CD4-positive, CD25-positive, alpha-beta regulatory T cell (primary cell): ENCODE results near the gene GABRR3. TPM values are rescaled to one million over a fixed set of nuclear protein-coding genes. Genes with fewer than 3 reads are reported as not detected.
A peak's percentile ranks its signal among the peaks of the same experiment; 100 is the strongest.

Experiments
- ATAC-seq, 2 donors: fragments of 150-1000 bp; cut with Tn5 transposase; one replicate each; pipeline ENCODE4 v1.10.0; 2021; ENCODE audit warnings: low read depth in 2 of 2, moderate number of reproducible peaks in 2 of 2, moderate library complexity in 1 of 2
- DNase-seq, 3 donors: peaks; one replicate each; pipeline versions ENCODE4 v3.0.0 to v3.0.0-alpha.2; 2012 to 2022; ENCODE audit warnings: mixed read lengths in 1 of 3
- H3K27ac ChIP-seq: one replicate; pipeline ENCODE4 v1.7.0; 2013; ENCODE audit warnings: mild to moderate bottlenecking, low read length; ENCODE audit not compliant: insufficient read depth, poor library complexity, severe bottlenecking
- H3K27me3 ChIP-seq: one replicate; pipeline ENCODE4 v1.7.0; 2013; ENCODE audit warnings: low read length; ENCODE audit not compliant: control insufficient read depth, insufficient read depth
- H3K36me3 ChIP-seq: one replicate; pipeline ENCODE4 v1.7.0; 2013; ENCODE audit warnings: mild to moderate bottlenecking, low read length, moderate library complexity; ENCODE audit not compliant: control insufficient read depth, insufficient read depth
- H3K4me1 ChIP-seq: 2 replicates; pipeline ENCODE4 v1.7.0; 2013; ENCODE audit warnings: mild to moderate bottlenecking, low read length; ENCODE audit not compliant: insufficient read depth, control insufficient read depth, poor library complexity, severe bottlenecking
- H3K4me3 ChIP-seq: one replicate; pipeline ENCODE4 v1.7.0; 2013; ENCODE audit warnings: low read depth, mild to moderate bottlenecking, low read length, moderate library complexity
- H3K9me3 ChIP-seq, 2 experiments: 1 replicate in 1 of 2; 2 replicates in 1 of 2; pipeline ENCODE4 v1.7.0; 2013; ENCODE audit warnings: low read length in 2 of 2, mild to moderate bottlenecking in 1 of 2, moderate library complexity in 1 of 2; ENCODE audit not compliant: control insufficient read depth in 2 of 2
- H3K27ac Mint-ChIP-seq, 3 donors: one replicate each; pipeline ENCODE4 v1.8.0; 2020 to 2022; ENCODE audit warnings: mild to moderate bottlenecking in 3 of 3, mixed read lengths in 3 of 3, moderate library complexity in 2 of 3
- H3K27me3 Mint-ChIP-seq: one replicate; pipeline ENCODE4 v1.8.0; 2022; ENCODE audit warnings: mild to moderate bottlenecking, mixed read lengths
- H3K36me3 Mint-ChIP-seq: one replicate; pipeline ENCODE4 v1.8.0; 2020; ENCODE audit warnings: mixed read lengths
- H3K4me1 Mint-ChIP-seq, 4 donors: one replicate each; pipeline ENCODE4 v1.8.0; 2020 to 2022; ENCODE audit warnings: mixed read lengths in 4 of 4, mild to moderate bottlenecking in 1 of 4
- H3K4me3 Mint-ChIP-seq, 4 donors: one replicate each; pipeline ENCODE4 v1.8.0; 2020 to 2022; ENCODE audit warnings: mild to moderate bottlenecking in 4 of 4, mixed read lengths in 4 of 4, moderate library complexity in 3 of 4
- H3K9me3 Mint-ChIP-seq, 7 donors: one replicate each; pipeline ENCODE4 v1.8.0; 2020 to 2022; ENCODE audit warnings: mixed read lengths in 7 of 7, mild to moderate bottlenecking in 3 of 7, moderate library complexity in 2 of 7
- polyA plus RNA-seq, 4 donors: library from polyadenylated mRNA; unstranded; fragments of 300-500 nt; fragmentation: Illumina TruSeq; gene quantifications; one replicate each; pipeline ENCODE4 v1.2.3, GENCODE V29; 2021
- total RNA-seq: library from RNA; stranded (reverse); gene quantifications from one replicate; pipeline ENCODE4 v1.2.3, GENCODE V29; 2022

Gene GABRR3
- total and polyA plus RNA-seq, 5 donors from 2014 or later: not detected

DNA sequence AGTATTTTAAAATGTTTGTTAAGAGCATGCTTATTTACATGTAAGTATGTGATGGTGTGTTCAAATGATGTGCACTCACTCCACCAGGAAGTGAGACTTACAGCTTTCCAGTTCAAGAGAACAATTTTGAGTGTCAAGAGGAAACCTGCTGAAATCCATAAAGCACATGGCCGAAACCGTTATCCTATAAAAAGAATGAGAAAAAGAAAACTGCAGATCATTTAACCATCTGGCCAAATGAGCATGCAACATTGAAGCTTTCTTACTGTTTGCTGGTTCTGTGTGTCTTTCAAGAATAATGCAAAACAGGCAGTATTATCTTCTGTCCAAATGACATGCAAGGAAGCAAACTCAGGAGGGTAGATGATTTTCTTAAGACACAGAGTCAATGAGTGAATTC, 26.3 kb downstream of the GABRR3 start:
- H3K27me3 ChIP-seq: peaks cover 3% of the 10 kb centered on the region
- no peaks in the 10 kb centered on the region for H3K9me3 ChIP-seq
- peaks cover 12% of the 10 kb centered on the region for H3K27me3 Mint-ChIP-seq
- peaks cover 0 to 5% (median 0%) of the 10 kb centered on the region in 7 donors for H3K9me3 Mint-ChIP-seq
- H3K4me3 ChIP-seq: no peak overlapping the region
- H3K36me3 ChIP-seq: no peaks in the 10 kb centered on the region
- no peak for DNase-seq
- H3K4me3 Mint-ChIP-seq: no peak overlapping the region
- no peaks in the 10 kb centered on the region for H3K4me1 ChIP-seq
- H3K27ac ChIP-seq: no peak overlapping the region
- H3K27ac Mint-ChIP-seq: peak overlapping the region in 1 of 3 donors; percentile 15
- no peaks in the 10 kb centered on the region for H3K36me3 Mint-ChIP-seq
- ATAC-seq: no peak
- peaks cover 0 to 20% (median 13%) of the 10 kb centered on the region in 4 donors for H3K4me1 Mint-ChIP-seq

- Mint-ChIP-seq H3K27ac (no peak overlapping the region), H3K4me1 (peaks cover 4 to 28% (median 18%) of the 10 kb centered on the region in 4 donors), H3K36me3 (no peaks in the 10 kb centered on the region), H3K27me3 (no peaks in the 10 kb centered on the region), H3K4me3 (no peak overlapping the region), H3K9me3 (no peaks in the 10 kb centered on the region)
- H3K4me3 ChIP-seq: no peak overlapping the region
- ATAC-seq (no peak), DNase-seq (no peak)
- no peaks in the 10 kb centered on the region for H3K36me3 ChIP-seq
- H3K9me3 ChIP-seq: no peaks in the 10 kb centered on the region
- H3K27ac ChIP-seq: no peak overlapping the region
- H3K4me1 ChIP-seq: no peaks in the 10 kb centered on the region
- H3K27me3 ChIP-seq: no peaks in the 10 kb centered on the region
Observed at GRCh38 chr3:98005438-98005837, 29.7 kb downstream of the GABRR3 start.

DNA sequence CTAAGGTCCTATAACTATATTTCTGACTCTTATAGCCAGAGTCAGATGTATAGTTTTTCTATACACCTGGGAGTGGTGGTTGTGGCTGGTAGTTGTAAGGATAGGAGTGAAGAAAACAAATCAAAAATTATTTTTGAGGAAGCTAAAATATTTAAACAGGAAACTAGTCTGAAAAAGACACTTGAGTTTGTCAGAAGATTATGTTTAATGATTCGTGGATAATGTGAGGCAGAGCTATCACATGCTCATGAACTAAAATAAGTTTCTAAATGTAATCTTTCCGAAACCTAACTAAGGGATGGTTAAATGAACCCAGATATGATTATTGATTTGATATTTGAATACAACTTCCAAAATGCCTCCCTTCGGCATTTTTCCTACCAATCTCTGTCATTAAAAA, 30.4 kb downstream of the GABRR3 start:
- H3K27ac ChIP-seq: no peak overlapping the region
- no peaks in the 10 kb centered on the region for H3K27me3 ChIP-seq
- no peak overlapping the region for H3K27ac Mint-ChIP-seq
- DNase-seq: no peak
- no peaks in the 10 kb centered on the region for H3K36me3 Mint-ChIP-seq
- H3K27me3 Mint-ChIP-seq: no peaks in the 10 kb centered on the region
- H3K4me1 Mint-ChIP-seq: peaks cover 4 to 28% (median 18%) of the 10 kb centered on the region in 4 donors
- no peaks in the 10 kb centered on the region for H3K9me3 ChIP-seq
- no peaks in the 10 kb centered on the region for H3K9me3 Mint-ChIP-seq
- no peaks in the 10 kb centered on the region for H3K4me1 ChIP-seq
- no peak overlapping the region for H3K4me3 ChIP-seq
- no peak for ATAC-seq
- H3K4me3 Mint-ChIP-seq: no peak overlapping the region
- H3K36me3 ChIP-seq: no peaks in the 10 kb centered on the region

GRCh38 chr3:98003306-98003969, 31.7 kb downstream of the GABRR3 start:
- ATAC-seq: no peak
- Mint-ChIP-seq H3K27me3 (no peaks in the 10 kb centered on the region), H3K4me1 (peaks cover 4 to 23% (median 18%) of the 10 kb centered on the region in 4 donors), H3K9me3 (no peaks in the 10 kb centered on the region), H3K36me3 (no peaks in the 10 kb centered on the region), H3K4me3 (peak overlapping the region in 1 of 4 donors; percentile 2), H3K27ac (peak overlapping the region in 1 of 3 donors; percentile 31)
- Histone ChIP-seq H3K27me3 (no peaks in the 10 kb centered on the region), H3K4me3 (no peak overlapping the region), H3K9me3 (no peaks in the 10 kb centered on the region), H3K27ac (no peak overlapping the region), H3K36me3 (no peaks in the 10 kb centered on the region), H3K4me1 (no peaks in the 10 kb centered on the region)
- peak in 1 of 3 donors; percentile 47 for DNase-seq

DNA sequence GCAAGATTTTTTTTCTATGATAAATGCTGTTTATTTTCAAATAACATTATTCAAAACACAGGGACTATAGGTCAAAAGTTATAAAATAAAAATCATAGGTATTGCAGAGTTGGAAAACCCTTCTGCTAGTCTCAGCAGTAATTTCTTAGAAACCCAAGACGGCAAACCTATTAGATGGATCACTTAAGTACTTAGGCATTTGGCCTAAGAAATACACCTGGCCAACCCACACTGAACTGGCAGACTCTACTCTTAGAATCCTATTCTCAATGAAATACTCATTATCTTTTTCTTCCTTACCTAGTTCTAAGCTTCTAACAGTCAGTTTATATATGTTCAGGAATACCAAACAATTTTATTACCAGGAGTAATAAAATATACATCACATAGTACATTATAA, 32.4 kb downstream of the GABRR3 start:
- Mint-ChIP-seq H3K27me3 (no peaks in the 10 kb centered on the region), H3K27ac (no peak overlapping the region), H3K9me3 (no peaks in the 10 kb centered on the region), H3K4me1 (peaks cover 4 to 23% (median 18%) of the 10 kb centered on the region in 4 donors), H3K36me3 (no peaks in the 10 kb centered on the region), H3K4me3 (no peak overlapping the region)
- DNase-seq: no peak
- ATAC-seq: no peak
- H3K4me3 ChIP-seq: no peak overlapping the region
- H3K9me3 ChIP-seq: no peaks in the 10 kb centered on the region
- H3K27me3 ChIP-seq: no peaks in the 10 kb centered on the region
- no peaks in the 10 kb centered on the region for H3K36me3 ChIP-seq
- H3K4me1 ChIP-seq: no peaks in the 10 kb centered on the region
- H3K27ac ChIP-seq: no peak overlapping the region

GRCh38 chr3:97999994-98000393, 35.1 kb downstream of the GABRR3 start:
- peaks cover 4 to 16% (median 11%) of the 10 kb centered on the region in 4 donors for H3K4me1 Mint-ChIP-seq
- Histone ChIP-seq H3K4me3 (no peak overlapping the region), H3K9me3 (no peaks in the 10 kb centered on the region), H3K27me3 (peaks cover 3% of the 10 kb centered on the region), H3K27ac (no peak overlapping the region), H3K36me3 (no peaks in the 10 kb centered on the region), H3K4me1 (no peaks in the 10 kb centered on the region)
- peaks cover 0 to 1% (median 0%) of the 10 kb centered on the region in 7 donors for H3K9me3 Mint-ChIP-seq
- peaks cover 4% of the 10 kb centered on the region for H3K27me3 Mint-ChIP-seq
- H3K27ac Mint-ChIP-seq: no peak overlapping the region
- DNase-seq: no peak
- no peak for ATAC-seq
- H3K36me3 Mint-ChIP-seq: no peaks in the 10 kb centered on the region
- H3K4me3 Mint-ChIP-seq: no peak overlapping the region

DNA sequence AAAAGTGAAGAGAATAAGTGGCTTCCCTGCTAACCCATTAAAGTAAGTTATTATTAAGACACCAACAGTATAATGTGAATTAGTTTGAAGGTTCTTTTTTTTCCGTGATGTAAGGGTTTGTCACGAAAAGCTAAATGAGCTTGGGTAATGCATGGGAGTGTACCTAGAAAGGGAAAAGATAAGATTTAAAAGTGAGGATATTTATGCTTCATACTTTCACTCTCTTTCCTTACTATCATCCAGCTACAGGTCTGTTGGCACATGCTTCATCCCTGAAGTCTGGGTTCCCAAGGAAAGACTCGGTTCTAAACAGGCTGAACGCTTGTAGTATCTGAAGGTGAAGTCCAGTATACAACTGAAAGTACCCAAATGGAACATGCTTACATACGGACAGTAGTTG, 36.0 kb downstream of the GABRR3 start:
- no peaks in the 10 kb centered on the region for H3K36me3 Mint-ChIP-seq
- ATAC-seq (no peak), DNase-seq (no peak)

GRCh38 chr3:97996988-97997387, 38.1 kb downstream of the GABRR3 start:
- Mint-ChIP-seq H3K27ac (peak overlapping the region in 1 of 3 donors; percentile 10), H3K4me3 (no peak overlapping the region), H3K36me3 (no peaks in the 10 kb centered on the region), H3K4me1 (peaks cover 2 to 5% (median 4%) of the 10 kb centered on the region in 4 donors), H3K9me3 (peaks cover 0 to 1% (median 0%) of the 10 kb centered on the region in 7 donors), H3K27me3 (peaks cover 4% of the 10 kb centered on the region)
- Histone ChIP-seq H3K4me3 (no peak overlapping the region), H3K4me1 (peaks cover 2% of the 10 kb centered on the region), H3K27ac (no peak overlapping the region), H3K9me3 (no peaks in the 10 kb centered on the region), H3K27me3 (peaks cover 6% of the 10 kb centered on the region), H3K36me3 (no peaks in the 10 kb centered on the region)
- ATAC-seq (no peak), DNase-seq (no peak)

More for the DNA sequence above, 36.0 kb downstream of the GABRR3 start:
- H3K4me3 ChIP-seq: no peak overlapping the region
- H3K4me3 Mint-ChIP-seq: no peak overlapping the region
- H3K27me3 ChIP-seq: peaks cover 3% of the 10 kb centered on the region
- H3K9me3 ChIP-seq: no peaks in the 10 kb centered on the region
- H3K4me1 Mint-ChIP-seq: peaks cover 4 to 10% (median 8%) of the 10 kb centered on the region in 4 donors
- H3K9me3 Mint-ChIP-seq: peaks cover 0 to 1% (median 0%) of the 10 kb centered on the region in 7 donors
- H3K27ac Mint-ChIP-seq: no peak overlapping the region
- no peaks in the 10 kb centered on the region for H3K4me1 ChIP-seq
- peaks cover 4% of the 10 kb centered on the region for H3K27me3 Mint-ChIP-seq
- no peaks in the 10 kb centered on the region for H3K36me3 ChIP-seq
- H3K27ac ChIP-seq: no peak overlapping the region
